GM12873 (cell line): Measurements from ENCODE around the gene RASD1.

Experiments used
- CTCF ChIP-seq: IDR thresholded peaks from 2 replicates; pipeline ENCODE4 v1.5.1; 2012; ENCODE audit warnings: low read depth, mild to moderate bottlenecking, moderate library complexity, low read length, control low read depth; ENCODE audit not compliant: insufficient read depth; ENCODE audit errors: missing control alignments

RASD1 gene

GRCh38 chr17:17480593-17481148 is 15.5 kb downstream of the RASD1 start:
- TF ChIP-seq CTCF: no peak

GRCh38 chr17:17479209-17479608 is 17.0 kb downstream of the RASD1 start:
- TF ChIP-seq CTCF: no peak

GRCh38 chr17:17476865-17477467 is 19.2 kb downstream of the RASD1 start, which contains the start of gene MED9:
Gene MED9, plus strand, starts transcription at chr17:17477000. Its CDS starts 42 bp downstream, at chr17:17477042.
- no peak for TF ChIP-seq CTCF

GRCh38 chr17:17474341-17474740 is 21.9 kb downstream of the RASD1 start:
- TF ChIP-seq CTCF: no peak

GRCh38 chr17:17472333-17472920 is 23.8 kb downstream of the RASD1 start:
- no peak for TF ChIP-seq CTCF

GRCh38 chr17:17469996-17470395 is 26.2 kb downstream of the RASD1 start:
- no peak for TF ChIP-seq CTCF

- TF ChIP-seq CTCF: no peak
These were observed 26.8 kb downstream of the RASD1 start for GRCh38 chr17:17469358-17469757.
